Activated CD4-positive, alpha-beta T cell treated with anti-CD3 and anti-CD28 coated beads, Interleukin-2, amount 50 U/mL, for 48 hours (primary cell): ENCODE data around the gene NUDT3.
"Not testable (repeated sequence)": the region's sequence is repeated elsewhere in the genome, so short reads cannot be mapped to it uniquely, and the experiment has no call there.

ENCODE experiments used
- DNase-seq, 2 experiments: peaks; one replicate each; pipeline ENCODE4 v3.0.0-alpha.2; 2020

Gene NUDT3

GRCh38 chr6:34365781-34366638 lies 26.5 kb downstream of the NUDT3 start:
- not testable (repeated sequence) for DNase-seq

GRCh38 chr6:34363681-34364075 lies 28.8 kb downstream of the NUDT3 start:
- not testable (repeated sequence) for DNase-seq

GRCh38 chr6:34362909-34363680 lies 29.4 kb downstream of the NUDT3 start:
- no peak for DNase-seq

- no peak for DNase-seq
Measured at GRCh38 chr6:34362176-34362575, 30.3 kb downstream of the NUDT3 start.

GRCh38 chr6:34360556-34360955 lies 31.9 kb downstream of the NUDT3 start:
- no peak for DNase-seq

- DNase-seq, result no peak
Measured at GRCh38 chr6:34359418-34360158, 32.9 kb downstream of the NUDT3 start.

- no peak for DNase-seq
Measured at GRCh38 chr6:34358389-34358905, 34.0 kb downstream of the NUDT3 start.

- no peak for DNase-seq
Measured at GRCh38 chr6:34357937-34358336, 34.5 kb downstream of the NUDT3 start.

- no peak for DNase-seq
Measured at GRCh38 chr6:34355889-34356288, 36.6 kb downstream of the NUDT3 start.

- DNase-seq, result not testable (repeated sequence)
Measured at GRCh38 chr6:34354230-34354629, 38.2 kb downstream of the NUDT3 start.

GRCh38 chr6:34353530-34353929 lies 38.9 kb downstream of the NUDT3 start:
- not testable (repeated sequence) for DNase-seq

- DNase-seq, result no peak
Measured at GRCh38 chr6:34352305-34352937, 40.0 kb downstream of the NUDT3 start.

GRCh38 chr6:34350934-34351217 lies 41.6 kb downstream of the NUDT3 start:
- no peak for DNase-seq

- no peak for DNase-seq
Measured at GRCh38 chr6:34350137-34350933, 42.1 kb downstream of the NUDT3 start.

GRCh38 chr6:34349211-34349610 lies 43.3 kb downstream of the NUDT3 start:
- DNase-seq, result no peak

GRCh38 chr6:34347303-34347702 lies 45.2 kb downstream of the NUDT3 start:
- DNase-seq, result no peak

GRCh38 chr6:34346175-34347119 lies 46.0 kb downstream of the NUDT3 start:
- DNase-seq, result no peak

- no peak for DNase-seq
Measured at GRCh38 chr6:34343806-34344205, 48.7 kb downstream of the NUDT3 start.

- DNase-seq, result no peak
Measured at GRCh38 chr6:34342247-34342646, 50.2 kb downstream of the NUDT3 start.

GRCh38 chr6:34341481-34341971 lies 50.9 kb downstream of the NUDT3 start:
- DNase-seq, result no peak
